ENCODE results near the gene PDZK1IP1.

The PDZK1IP1 gene

DNA sequence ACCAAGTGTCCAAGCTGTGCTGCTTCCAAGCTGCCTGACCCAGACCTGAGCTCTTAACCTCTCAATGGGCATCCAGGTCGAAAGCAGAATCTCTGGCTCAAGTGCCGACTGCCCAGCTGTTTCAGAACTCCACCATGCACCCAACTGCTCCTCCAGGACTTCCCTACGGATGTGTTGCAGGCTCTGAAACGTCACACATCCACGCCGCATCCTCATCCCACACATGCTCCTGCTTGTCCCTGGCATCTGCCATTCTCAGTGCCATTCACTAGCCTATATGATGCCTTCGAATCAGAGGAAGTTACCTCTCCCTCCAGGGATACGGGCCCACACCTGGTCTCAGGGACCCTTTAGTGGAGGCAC, 11.2 kb downstream of the PDZK1IP1 start:
- Histone ChIP-seq H3K9ac (ENCODE audit: low read length) (peak overlapping the region; percentile 20; the same call in 1 of the 2 replicates), H3F3A (ENCODE audit: insufficient read depth, low read length) (no peaks in the 10 kb centered on the region), H3K27ac (ENCODE audit: low read length) (no peak overlapping the region), H3K4me2 (ENCODE audit: low read depth, low read length) (peak overlapping the region; percentile 92; the same call in 1 of the 2 replicates), H3K9me2 (replicated peaks; ENCODE audit: insufficient read depth, low read length) (no peaks in the 10 kb centered on the region), H3K4me1 (ENCODE audit: low read length) (no peaks in the 10 kb centered on the region), H3K4me3 (ENCODE audit: low read length) (peak overlapping the region; percentile 57; the same call in 1 of the 2 replicates), H4K20me1 (ENCODE audit: insufficient read depth, low read length) (no peaks in the 10 kb centered on the region), H3K27me3 (replicated peaks; ENCODE audit: insufficient read depth, low read length) (peaks cover 33% of the 10 kb centered on the region; the same call in 1 of the 2 replicates), H2AFZ (ENCODE audit: low read length) (peak overlapping the region; percentile 80; the same call in 1 of the 2 replicates), H3K9me3 (replicated peaks; ENCODE audit: insufficient read depth, low read length) (no peaks in the 10 kb centered on the region), H3K36me3 (replicated peaks; ENCODE audit: insufficient read depth, low read length) (no peaks in the 10 kb centered on the region), H3K79me2 (ENCODE audit: low read length) (no peaks in the 10 kb centered on the region)
- DNase-seq = no peak
- TF ChIP-seq, protein P1, sequence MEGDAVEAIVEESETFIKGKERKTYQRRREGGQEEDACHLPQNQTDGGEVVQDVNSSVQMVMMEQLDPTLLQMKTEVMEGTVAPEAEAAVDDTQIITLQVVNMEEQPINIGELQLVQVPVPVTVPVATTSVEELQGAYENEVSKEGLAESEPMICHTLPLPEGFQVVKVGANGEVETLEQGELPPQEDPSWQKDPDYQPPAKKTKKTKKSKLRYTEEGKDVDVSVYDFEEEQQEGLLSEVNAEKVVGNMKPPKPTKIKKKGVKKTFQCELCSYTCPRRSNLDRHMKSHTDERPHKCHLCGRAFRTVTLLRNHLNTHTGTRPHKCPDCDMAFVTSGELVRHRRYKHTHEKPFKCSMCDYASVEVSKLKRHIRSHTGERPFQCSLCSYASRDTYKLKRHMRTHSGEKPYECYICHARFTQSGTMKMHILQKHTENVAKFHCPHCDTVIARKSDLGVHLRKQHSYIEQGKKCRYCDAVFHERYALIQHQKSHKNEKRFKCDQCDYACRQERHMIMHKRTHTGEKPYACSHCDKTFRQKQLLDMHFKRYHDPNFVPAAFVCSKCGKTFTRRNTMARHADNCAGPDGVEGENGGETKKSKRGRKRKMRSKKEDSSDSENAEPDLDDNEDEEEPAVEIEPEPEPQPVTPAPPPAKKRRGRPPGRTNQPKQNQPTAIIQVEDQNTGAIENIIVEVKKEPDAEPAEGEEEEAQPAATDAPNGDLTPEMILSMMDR (IDR thresholded peaks at IDR 0.05; ENCODE audit: low read length) = no peak
- TF ChIP-seq EZH2 (optimal IDR thresholded peaks at IDR 0.05; ENCODE audit: low read depth, low read length) = no peak
- TF ChIP-seq EZH2phosphoT487 (IDR thresholded peaks at IDR 0.05; ENCODE audit: low read length) = no peak

DNA sequence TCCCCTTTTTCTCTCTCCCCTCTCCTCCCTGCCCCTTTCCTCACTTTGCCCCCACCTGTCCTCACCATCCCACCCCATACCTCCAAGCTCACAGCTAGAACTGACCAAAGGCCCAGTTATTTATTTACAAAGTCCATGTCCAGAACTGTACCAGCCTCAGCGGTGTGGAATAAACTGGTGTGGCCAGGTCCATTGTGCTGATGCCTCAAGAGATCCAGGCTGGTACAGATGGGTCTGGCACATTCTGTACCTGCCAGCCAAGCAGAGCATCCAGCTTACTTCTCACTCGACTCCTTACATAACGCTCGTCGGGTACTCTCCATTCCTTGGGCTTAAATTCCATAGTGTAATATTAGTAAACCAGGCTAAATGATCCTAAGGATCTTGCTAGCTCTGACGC, 11.8 kb downstream of the PDZK1IP1 start:
- Histone ChIP-seq H3K9me2 (replicated peaks; ENCODE audit: insufficient read depth, low read length) (no peaks in the 10 kb centered on the region), H3K36me3 (replicated peaks; ENCODE audit: insufficient read depth, low read length) (no peaks in the 10 kb centered on the region), H3K9ac (ENCODE audit: low read length) (no peak overlapping the region), H3K79me2 (ENCODE audit: low read length) (no peaks in the 10 kb centered on the region), H3K27ac (ENCODE audit: low read length) (no peak overlapping the region), H3K27me3 (replicated peaks; ENCODE audit: insufficient read depth, low read length) (peaks cover 27% of the 10 kb centered on the region; the same call in 1 of the 2 replicates), H3F3A (ENCODE audit: insufficient read depth, low read length) (no peaks in the 10 kb centered on the region), H3K9me3 (replicated peaks; ENCODE audit: insufficient read depth, low read length) (no peaks in the 10 kb centered on the region), H3K4me1 (ENCODE audit: low read length) (no peaks in the 10 kb centered on the region), H3K4me2 (ENCODE audit: low read depth, low read length) (no peak overlapping the region), H4K20me1 (ENCODE audit: insufficient read depth, low read length) (no peaks in the 10 kb centered on the region), H2AFZ (ENCODE audit: low read length) (no peak overlapping the region), H3K4me3 (ENCODE audit: low read length) (no peak overlapping the region)
- no peak for TF ChIP-seq EZH2phosphoT487 (IDR thresholded peaks at IDR 0.05; ENCODE audit: low read length)
- TF ChIP-seq EZH2 (optimal IDR thresholded peaks at IDR 0.05; ENCODE audit: low read depth, low read length) = no peak
- TF ChIP-seq, protein P1 (IDR thresholded peaks at IDR 0.05; ENCODE audit: low read length) = no peak
- no peak for DNase-seq

DNA sequence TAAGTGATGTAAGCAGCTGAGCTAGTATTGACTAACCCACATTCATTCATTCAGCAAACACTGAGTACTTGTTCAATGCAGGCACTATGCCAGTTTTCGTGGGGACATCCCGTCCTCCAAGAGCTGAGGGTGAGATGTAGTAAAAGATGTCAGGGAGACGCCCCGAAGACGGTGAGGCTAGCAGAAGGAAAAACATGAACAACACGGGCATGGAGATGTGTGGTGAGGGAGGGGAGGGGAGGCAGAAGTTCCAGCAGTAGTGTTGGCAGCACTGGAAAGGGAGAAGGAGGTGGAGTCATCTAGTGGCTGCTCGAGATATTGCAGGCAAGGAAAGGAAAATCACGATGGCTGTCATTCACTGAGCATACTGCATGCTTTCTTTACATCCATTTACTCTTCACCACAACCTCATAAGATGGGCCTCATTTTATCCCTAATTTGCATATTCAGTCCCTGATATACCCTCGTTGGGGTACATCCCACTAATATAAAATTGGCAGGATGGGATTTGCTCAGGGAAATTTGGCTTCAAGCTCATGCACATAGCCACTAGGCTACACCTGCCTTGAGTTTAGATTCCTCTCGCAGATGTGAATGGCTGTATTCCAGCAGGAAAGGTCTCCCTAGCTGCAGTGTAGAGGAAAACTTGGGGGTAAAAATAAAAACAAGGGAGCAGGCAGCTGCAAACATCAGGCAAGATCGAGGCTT, 14.5 kb downstream of the PDZK1IP1 start:
- peaks cover 10% of the 10 kb centered on the region; the same call in 1 of the 2 replicates for H3K27me3 ChIP-seq (replicated peaks; ENCODE audit: insufficient read depth, low read length)
- H3K4me2 ChIP-seq (ENCODE audit: low read depth, low read length) = no peak overlapping the region
- H3K79me2 ChIP-seq (ENCODE audit: low read length) = no peaks in the 10 kb centered on the region
- DNase-seq = peak; percentile 51
- H3K4me1 ChIP-seq (ENCODE audit: low read length) = no peaks in the 10 kb centered on the region
- no peaks in the 10 kb centered on the region for H3K9me2 ChIP-seq (replicated peaks; ENCODE audit: insufficient read depth, low read length)
- H2AFZ ChIP-seq (ENCODE audit: low read length) = no peak overlapping the region
- no peaks in the 10 kb centered on the region for H3K36me3 ChIP-seq (replicated peaks; ENCODE audit: insufficient read depth, low read length)
- H3K27ac ChIP-seq (ENCODE audit: low read length) = no peak overlapping the region
- H3K9ac ChIP-seq (ENCODE audit: low read length) = no peak overlapping the region
- no peaks in the 10 kb centered on the region for H3K9me3 ChIP-seq (replicated peaks; ENCODE audit: insufficient read depth, low read length)
- H3F3A ChIP-seq (ENCODE audit: insufficient read depth, low read length) = no peaks in the 10 kb centered on the region
- no peaks in the 10 kb centered on the region for H4K20me1 ChIP-seq (ENCODE audit: insufficient read depth, low read length)
- no peak overlapping the region for H3K4me3 ChIP-seq (ENCODE audit: low read length)
- TF ChIP-seq, protein P1 (IDR thresholded peaks at IDR 0.05; ENCODE audit: low read length) = peak; percentile 90
- TF ChIP-seq EZH2 (optimal IDR thresholded peaks at IDR 0.05; ENCODE audit: low read depth, low read length) = no peak
- TF ChIP-seq EZH2phosphoT487 (IDR thresholded peaks at IDR 0.05; ENCODE audit: low read length) = no peak
